Measurements from ENCODE around the gene CCDC188. TPM values are rescaled to one million over a fixed set of nuclear protein-coding genes. Genes with fewer than 3 reads are reported as not detected.

The CCDC188 gene
- 0.14 TPM in 1 of 2 replicates, not detected in the other for total RNA-seq

DNA sequence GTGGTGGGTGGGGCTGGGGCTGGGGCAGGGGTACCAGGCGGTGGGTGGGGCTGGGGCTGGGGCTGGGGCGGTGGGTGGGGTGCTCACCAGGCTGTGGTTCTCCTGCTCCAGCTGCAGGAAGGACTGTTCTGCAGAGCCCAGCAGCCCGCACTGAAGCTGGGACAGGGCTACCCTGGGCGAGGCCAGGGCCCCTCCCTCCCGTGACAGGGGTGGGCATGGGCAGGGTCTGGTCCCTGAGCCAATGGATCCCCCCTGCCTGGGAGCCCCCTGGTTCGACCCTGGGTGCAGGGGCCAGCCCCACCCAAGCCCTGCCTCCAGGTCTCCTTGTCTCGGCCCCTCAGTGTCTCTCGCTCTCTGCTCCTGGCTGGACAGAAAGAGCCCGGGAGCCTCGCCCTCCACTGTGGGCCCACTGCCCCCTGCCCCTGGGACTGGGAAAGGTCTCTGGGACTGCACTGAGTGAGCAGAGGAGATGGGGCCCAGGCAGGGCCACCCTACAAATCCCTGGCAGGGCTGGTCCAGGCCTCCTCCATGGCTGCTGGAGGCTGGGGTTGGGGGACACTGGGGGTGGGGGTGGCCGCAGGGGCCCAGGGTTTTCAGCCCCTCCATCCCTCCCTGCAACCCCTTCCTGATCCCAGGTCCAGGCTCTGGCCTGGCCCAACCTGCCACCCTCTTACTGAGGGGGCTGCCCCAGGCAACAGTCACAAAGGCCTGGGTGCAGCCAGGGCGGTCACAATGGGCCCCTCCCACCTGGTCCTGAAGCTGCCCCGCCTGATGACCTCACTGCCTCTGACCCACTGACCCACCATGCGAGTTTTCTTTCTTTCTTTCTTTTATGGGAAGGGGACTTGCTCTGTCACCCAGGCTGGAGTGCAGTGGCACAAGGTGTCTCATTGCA, at the start of gene CCDC188:
TSS of gene CCDC188 (minus strand) at position 675 of the 895 bp plus-strand sequence. CDS start at position 606, 69 bp downstream.

GRCh38 chr22:20131597-20131858, 19.3 kb downstream of the CCDC188 start, which contains the start of gene ZDHHC8:
Gene ZDHHC8 (plus strand): TSS chr22:20131804. CDS start chr22:20131948, 144 bp downstream.

DNA sequence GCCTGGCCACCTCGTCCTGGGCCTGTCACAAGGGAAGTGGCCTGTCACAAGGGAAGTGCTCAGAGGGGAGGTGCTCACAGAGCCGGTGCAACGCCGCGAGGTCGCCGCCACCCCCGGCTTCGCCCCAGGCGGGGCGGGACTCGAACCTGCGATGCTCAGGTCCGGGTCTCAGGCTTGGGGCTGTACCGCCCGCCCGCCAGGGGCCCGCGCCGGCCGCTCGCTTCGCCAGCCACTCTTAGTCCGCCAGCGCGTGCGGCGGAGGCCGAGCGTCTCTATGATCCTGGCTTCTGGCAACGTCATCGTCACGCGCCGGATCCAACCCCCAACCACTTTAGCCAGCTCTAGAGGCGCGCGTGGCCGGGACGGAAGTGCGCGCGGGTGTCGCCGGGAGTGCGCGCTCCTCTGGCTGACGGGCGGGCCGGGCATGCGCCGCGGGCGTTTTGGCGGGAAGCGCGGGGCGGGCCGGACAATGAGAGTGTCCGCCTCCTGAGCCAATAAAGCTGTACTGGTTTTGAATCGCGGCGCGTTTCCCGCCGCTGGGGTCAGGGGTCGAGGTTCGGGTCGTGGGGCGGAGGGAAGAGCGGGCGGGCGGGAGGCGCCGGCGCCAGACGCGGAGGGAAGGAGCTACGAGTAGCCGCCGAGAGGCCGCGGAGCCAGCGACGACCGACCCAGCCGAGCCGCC, 33.8 kb downstream of the CCDC188 start, which contains the start of gene TRMT2A:
TSS of gene TRMT2A (minus strand) at position 276 of the 682 bp plus-strand sequence. CDS start 320 bp downstream, outside the sequence.

GRCh38 chr22:20115691-20116375, 35.0 kb downstream of the CCDC188 start, which contains the start of gene RANBP1:
Gene RANBP1 (plus strand): TSS chr22:20116104. CDS start chr22:20116185, 81 bp downstream.

Small RNAs within 50 kb of the gene (small RNA-seq; reads per million reads assigned to genes)
- gene MIR6816 (ENCODE audit: low replicate concordance): 0.29 reads per million
- gene RF00599 (ENCODE audit: low replicate concordance): not detected

Other genes starting within 250 kb of the CCDC188 start
- gene COMT, start 209.3 kb downstream of the CCDC188 start, total RNA-seq: 219 and 292 TPM in 2 replicates
- gene TXNRD2, start 209.2 kb downstream of the CCDC188 start, total RNA-seq: 22.3 and 28.8 TPM in 2 replicates
- 7.0 and 17.9 TPM in 2 replicates for gene ARVCF, start 134.2 kb downstream of the CCDC188 start, total RNA-seq
- 54.1 and 57.1 TPM in 2 replicates for gene TANGO2, start 129.9 kb downstream of the CCDC188 start, total RNA-seq
- gene DGCR8, start 70.8 kb downstream of the CCDC188 start, total RNA-seq: 37.4 and 42.8 TPM in 2 replicates
- gene RANBP1, start 35.0 kb downstream of the CCDC188 start, total RNA-seq: 122 and 247 TPM in 2 replicates
- 43.1 and 57.7 TPM in 2 replicates for gene TRMT2A, start 33.8 kb downstream of the CCDC188 start, total RNA-seq
- 16.0 and 22.3 TPM in 2 replicates for gene ZDHHC8, start 19.3 kb downstream of the CCDC188 start, total RNA-seq
- 0.29 and 1.3 TPM in 2 replicates for gene RTN4R, start 117.3 kb upstream of the CCDC188 start, total RNA-seq
- 49.1 and 56.0 TPM in 2 replicates for gene DGCR6L, start 169.0 kb upstream of the CCDC188 start, total RNA-seq
- 9.6 and 12.0 TPM in 2 replicates for gene ZNF74, start 243.1 kb upstream of the CCDC188 start, total RNA-seq

All from placental pericyte (primary cell).